HEK293 (cell line): ENCODE results near the gene TPD52L3.

ENCODE experiments used
- CTCF ChIP-seq: fragments of 450-650 bp; formaldehyde crosslinking; IDR thresholded peaks from 2 replicates; pipeline ENCODE4 v1.5.1; 2016; ENCODE audit warnings: missing biosample characterization, missing genetic modification characterization
- HOXD13 ChIP-seq: sonication (generic); formaldehyde crosslinking; IDR thresholded peaks from 2 replicates; pipeline ENCODE4 v1.8.0; 2022; ENCODE audit warnings: missing genetic modification reagents, borderline replicate concordance
- PRDM4 ChIP-seq: fragments of 450-650 bp; formaldehyde crosslinking; IDR thresholded peaks from 2 replicates; pipeline ENCODE4 v1.5.1; 2017; ENCODE audit warnings: missing biosample characterization, missing genetic modification characterization
- REST ChIP-seq: fragments of 450-650 bp; formaldehyde crosslinking; IDR thresholded peaks from 2 replicates; pipeline ENCODE4 v1.5.1; 2016; ENCODE audit warnings: missing biosample characterization, missing genetic modification characterization
- SCRT2 ChIP-seq: fragments of 450-650 bp; formaldehyde crosslinking; IDR thresholded peaks from 2 replicates; pipeline ENCODE4 v1.5.1; 2016; ENCODE audit warnings: missing biosample characterization, missing genetic modification characterization
- SETDB1 ChIP-seq: IDR thresholded peaks from one replicate; pipeline ENCODE4 v1.6.1; 2017; ENCODE audit warnings: mild to moderate bottlenecking, low read length, moderate library complexity, mixed read lengths; ENCODE audit not compliant: insufficient read length
- ZBTB11 ChIP-seq: fragments of 450-650 bp; formaldehyde crosslinking; conservative IDR thresholded peaks from 2 replicates; pipeline ENCODE4 v1.5.1; 2016; ENCODE audit warnings: low read depth, missing biosample characterization, missing genetic modification characterization
- ZBTB17 ChIP-seq: fragments of 450-650 bp; formaldehyde crosslinking; IDR thresholded peaks from 2 replicates; pipeline ENCODE4 v1.5.1; 2016; ENCODE audit warnings: missing biosample characterization, missing genetic modification characterization
- ZBTB21 ChIP-seq: fragments of 450-650 bp; formaldehyde crosslinking; IDR thresholded peaks from 2 replicates; pipeline ENCODE4 v1.5.1; 2017; ENCODE audit warnings: missing biosample characterization, missing genetic modification characterization
- ZNF146 ChIP-seq: fragments of 450-650 bp; formaldehyde crosslinking; IDR thresholded peaks from 2 replicates; pipeline ENCODE4 v1.5.1; 2016; ENCODE audit warnings: missing biosample characterization, missing genetic modification characterization
- ZNF280D ChIP-seq: fragments of 450-650 bp; formaldehyde crosslinking; IDR thresholded peaks from 2 replicates; pipeline ENCODE4 v1.5.1; 2016; ENCODE audit warnings: missing biosample characterization, missing genetic modification characterization
- ZNF37A ChIP-seq: fragments of 450-650 bp; IDR thresholded peaks from 2 replicates; pipeline ENCODE4 v1.5.1; 2018; ENCODE audit warnings: missing biosample characterization, missing genetic modification characterization
- ZNF558 ChIP-seq: fragments of 450-650 bp; formaldehyde crosslinking; IDR thresholded peaks from 2 replicates; pipeline ENCODE4 v1.5.1; 2016; ENCODE audit warnings: missing biosample characterization, missing genetic modification characterization
- ZNF785 ChIP-seq: fragments of 450-650 bp; formaldehyde crosslinking; IDR thresholded peaks from 2 replicates; pipeline ENCODE4 v1.5.1; 2016; ENCODE audit warnings: missing biosample characterization, missing genetic modification characterization

- no peak for TF ChIP-seq PRDM4 (tag by site-specific recombination)
- TF ChIP-seq CTCF (tag by site-specific recombination) = 0 out of 2 replicates have a peak, but pooled peaks have one; percentile 24
- TF ChIP-seq HOXD13 (CRISPR knock-in tag) = no peak
- TF ChIP-seq ZNF785 = no peak
- TF ChIP-seq ZNF558 (tag by site-specific recombination) = no peak
- TF ChIP-seq ZNF146 (tag by site-specific recombination) = no peak
- TF ChIP-seq SCRT2 (tag by site-specific recombination) = no peak
- no peak for TF ChIP-seq SETDB1
- no peak for TF ChIP-seq ZNF280D (tag by site-specific recombination)
- no peak for TF ChIP-seq ZBTB11 (tag by site-specific recombination)
- no peak for TF ChIP-seq ZBTB17 (tag by site-specific recombination)
- TF ChIP-seq ZBTB21 (tag by site-specific recombination) = no peak
- no peak for TF ChIP-seq ZNF37A
- no peak for TF ChIP-seq REST (tag by site-specific recombination)
Observed at GRCh38 chr9:6305954-6306563, 22.1 kb upstream of the TPD52L3 start.
